GM12891 (cell line): Measurements from ENCODE around the gene CD48.

ENCODE experiments used
- POLR2A ChIP-seq: IDR thresholded peaks from 2 replicates; pipeline ENCODE4 v1.6.1; 2011; ENCODE audit warnings: low read depth, low read length, control low read depth
- POLR2AphosphoS5 ChIP-seq: IDR thresholded peaks from 2 replicates; pipeline ENCODE4 v1.6.1; 2011; ENCODE audit warnings: low read depth, low read length, control low read depth
- TAF1 ChIP-seq: IDR thresholded peaks from 2 replicates; pipeline ENCODE4 v1.6.1; 2011; ENCODE audit warnings: low read depth, low read length, control low read depth

- TF ChIP-seq TAF1 (no peak), POLR2A (peak; percentile 30; the same call in 1 of the 2 replicates), POLR2AphosphoS5 (peak; percentile 69)
Measured at GRCh38 chr1:160710517-160711252, 937 bp downstream of the CD48 start.
